GM13977 (cell line): ENCODE measurements around the gene RDH5.

Experiments
- DNase-seq: peaks from one replicate; pipeline ENCODE4 v3.0.0; 2012; ENCODE audit warnings: low spot score
- CTCF ChIP-seq: IDR thresholded peaks from 2 replicates; pipeline ENCODE4 v1.5.1; 2012; ENCODE audit warnings: mild to moderate bottlenecking, control low read depth; ENCODE audit not compliant: insufficient read depth; ENCODE audit errors: extremely low read depth, missing control alignments
- in situ Hi-C: fragments of 300-500 bp; cut with MboI; formaldehyde crosslinking; loops from one replicate; pipeline ENCODE4 v1.12.0; 2022; ENCODE audit warnings: low sequenced_read_pairs, low pct_unique_long_range_greater_than_20kb, mixed read lengths, inconsistent platforms; ENCODE audit not compliant: unreplicated experiment

Gene RDH5, protein sequence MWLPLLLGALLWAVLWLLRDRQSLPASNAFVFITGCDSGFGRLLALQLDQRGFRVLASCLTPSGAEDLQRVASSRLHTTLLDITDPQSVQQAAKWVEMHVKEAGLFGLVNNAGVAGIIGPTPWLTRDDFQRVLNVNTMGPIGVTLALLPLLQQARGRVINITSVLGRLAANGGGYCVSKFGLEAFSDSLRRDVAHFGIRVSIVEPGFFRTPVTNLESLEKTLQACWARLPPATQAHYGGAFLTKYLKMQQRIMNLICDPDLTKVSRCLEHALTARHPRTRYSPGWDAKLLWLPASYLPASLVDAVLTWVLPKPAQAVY

GRCh38 chr12:55720071-55720564 is at the start of gene RDH5:
TSS of gene RDH5 (plus strand) at chr12:55720393. CDS start at chr12:55721185, 792 bp downstream.
- no peak for TF ChIP-seq CTCF
- DNase-seq = no peak
- in situ Hi-C loops = no loop called here

DNA sequence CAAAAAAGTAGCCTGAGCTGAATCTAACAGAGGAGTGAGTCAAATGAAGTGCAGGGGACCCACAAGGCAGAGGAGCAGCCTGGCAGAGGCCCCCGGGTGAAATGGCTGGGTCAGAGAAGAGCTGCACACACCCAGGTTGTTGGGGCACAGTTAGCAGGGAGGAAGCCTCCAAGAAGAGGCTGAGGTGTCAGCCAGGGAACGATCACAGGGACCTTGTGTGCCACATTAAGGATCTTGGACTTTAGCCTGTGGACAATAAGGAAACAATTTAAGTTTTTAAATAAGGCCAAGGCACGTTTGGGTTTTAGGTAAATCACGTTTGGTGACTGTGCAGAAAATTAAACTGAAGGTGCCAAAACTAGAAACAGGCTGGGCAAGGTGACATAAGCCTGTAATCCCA is 48.4 kb upstream of the RDH5 start:
- DNase-seq = no peak
- no peak for TF ChIP-seq CTCF
- in situ Hi-C loops = no loop called here

DNA sequence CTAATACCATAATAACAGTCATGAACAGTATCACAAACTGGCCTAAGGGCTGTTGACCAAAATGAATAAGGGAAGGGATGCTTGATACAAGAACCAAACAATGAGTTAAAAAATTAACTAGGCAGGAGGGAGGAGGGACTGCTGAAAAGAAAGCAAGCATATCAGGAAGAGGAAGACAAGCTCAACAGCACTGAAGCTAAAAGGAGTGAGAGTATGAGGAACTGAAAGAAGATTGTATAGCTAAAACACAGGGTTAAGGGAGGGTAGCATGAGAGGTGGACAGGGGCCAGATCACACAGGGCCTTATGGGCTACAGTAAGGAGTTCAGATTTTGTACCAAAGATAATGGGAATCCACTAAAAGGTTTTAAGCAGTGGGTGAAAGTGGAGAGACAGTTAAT is 46.6 kb upstream of the RDH5 start:
- in situ Hi-C loops = no loop called here
- TF ChIP-seq CTCF = no peak
- peak; percentile 61 for DNase-seq

GRCh38 chr12:55675666-55676065 is 44.5 kb upstream of the RDH5 start:
- in situ Hi-C loops = no loop called here
- no peak for DNase-seq
- no peak for TF ChIP-seq CTCF

DNA sequence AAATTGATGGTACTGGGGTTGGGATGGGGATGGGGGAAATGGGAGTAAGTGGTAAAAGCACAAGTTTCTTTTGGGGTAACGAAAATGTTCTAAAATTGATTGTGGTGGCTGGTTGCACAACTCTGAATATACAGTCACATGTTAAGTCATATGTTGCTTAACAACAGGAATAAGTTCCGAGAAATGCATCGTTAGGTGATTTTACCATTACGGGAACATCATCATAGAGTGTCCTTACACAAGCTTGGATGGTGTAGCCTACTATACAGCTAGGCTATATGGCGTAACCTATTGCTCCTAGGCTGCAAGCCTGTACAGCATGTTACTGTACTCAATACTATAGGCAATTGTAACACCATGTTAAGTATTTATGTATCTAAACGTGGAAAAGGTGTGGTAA is 43.5 kb upstream of the RDH5 start:
- DNase-seq = no peak
- in situ Hi-C loops = no loop called here
- no peak for TF ChIP-seq CTCF

GRCh38 chr12:55679691-55680090 is 40.5 kb upstream of the RDH5 start:
- DNase-seq = no peak
- in situ Hi-C loops = no loop called here
- TF ChIP-seq CTCF = no peak
